Right lobe of liver (tissue), 6 donors: ENCODE data around the gene RBM10. TPM values are rescaled to one million over a fixed set of nuclear protein-coding genes. Genes with fewer than 3 reads are reported as not detected.

Experiments used
- ATAC-seq, 4 donors: fragments of 200-7000 bp; cut with Tn5 transposase; one replicate each; pipeline ENCODE4 v1.9.1; 2020; ENCODE audit warnings: mild to moderate bottlenecking in 4 of 4, moderate library complexity in 4 of 4
- DNase-seq, 3 donors: peaks; one replicate each; pipeline ENCODE4 v3.0.0-alpha.2; 2020
- H3K27ac ChIP-seq, 3 donors: fragments of 200-600 bp; one replicate each; pipeline ENCODE4 v1.8.0; 2022
- H3K27me3 ChIP-seq, 2 donors: fragments of 200-600 bp; one replicate each; pipeline ENCODE4 v1.8.0; 2022
- H3K36me3 ChIP-seq, 4 donors: fragments of 200-600 bp; sonication (generic) in 1 of 4; one replicate each; pipeline versions ENCODE4 v1.5.1 to v1.8.0; 2017 to 2022; ENCODE audit warnings: control low read depth in 1 of 4
- H3K4me1 ChIP-seq, 4 donors: fragments of 200-600 bp; sonication (generic) in 1 of 4; one replicate each; pipeline versions ENCODE4 v1.5.1 to v1.8.0; 2017 to 2022; ENCODE audit warnings: control low read depth in 1 of 4
- H3K4me3 ChIP-seq, 3 donors: fragments of 200-600 bp; one replicate each; pipeline ENCODE4 v1.8.0; 2022
- H3K9me3 ChIP-seq, 4 donors: fragments of 200-600 bp; sonication (generic) in 1 of 4; one replicate each; pipeline versions ENCODE4 v1.5.1 to v1.8.0; 2017 to 2022; ENCODE audit warnings: control low read depth in 1 of 4
- POLR2A ChIP-seq: fragments of 450-650 bp; IDR thresholded peaks from one replicate; pipeline ENCODE4 v1.6.1; 2017; ENCODE audit warnings: antibody characterized with exemption, mild to moderate bottlenecking
- WGBS: methylation state at CpG from one replicate; pipeline ENCODE4 v1.1.6; 2018; ENCODE audit warnings: low coverage, low lambda C conversion rate; ENCODE audit not compliant: insufficient coverage; ENCODE audit errors: missing lambda C conversion rate; 5-methylcytosine and 5-hydroxymethylcytosine counted together
- intact Hi-C, 2 donors: fragments of 100-400 bp; cut with DNase I; formaldehyde crosslinking; loops; one replicate each; pipeline versions ENCODE4 v1.11.2 to v1.14.1; 2022
- total RNA-seq, 6 experiments: library from RNA; depleted of rRNA in 2 of 6; stranded (reverse); fragments of >200 nt in 2 of 6; fragmentation: NEBNext Ultra II Directional in 3 of 6; extraction: Animal tissue kit (Norgen Biotek cat#: 25700) in 3 of 6; gene quantifications; one replicate each; pipeline versions ENCODE4 v1.1.0 to v1.2.4, GENCODE V29; 2016 to 2023
- TF ChIP-seq, protein P1 (sequence below), 4 donors: fragments of 200-600 bp in 3 of 4; fragments of 450-650 bp in 1 of 4; IDR thresholded peaks; one replicate each; pipeline versions ENCODE4 v1.5.1 to v1.8.0; 2016 to 2022; ENCODE audit warnings: antibody characterized with exemption in 4 of 4, mild to moderate bottlenecking in 2 of 4
- donor health status: DM: no; HTN: yes; CAD: no.
- donor health status: DM: no; HTN: no; CAD: no.
- donor health status: DM: no; HTN: no; CAD: no.
- donor health status: DM: no; HTN: yes; CAD: no.
- donor health status: DM: no; HTN: yes; CAD: no.

The RBM10 gene
- total RNA-seq, 6 experiments from 2014 or later = 12.5 to 20.8 (median 15.2) TPM

DNA sequence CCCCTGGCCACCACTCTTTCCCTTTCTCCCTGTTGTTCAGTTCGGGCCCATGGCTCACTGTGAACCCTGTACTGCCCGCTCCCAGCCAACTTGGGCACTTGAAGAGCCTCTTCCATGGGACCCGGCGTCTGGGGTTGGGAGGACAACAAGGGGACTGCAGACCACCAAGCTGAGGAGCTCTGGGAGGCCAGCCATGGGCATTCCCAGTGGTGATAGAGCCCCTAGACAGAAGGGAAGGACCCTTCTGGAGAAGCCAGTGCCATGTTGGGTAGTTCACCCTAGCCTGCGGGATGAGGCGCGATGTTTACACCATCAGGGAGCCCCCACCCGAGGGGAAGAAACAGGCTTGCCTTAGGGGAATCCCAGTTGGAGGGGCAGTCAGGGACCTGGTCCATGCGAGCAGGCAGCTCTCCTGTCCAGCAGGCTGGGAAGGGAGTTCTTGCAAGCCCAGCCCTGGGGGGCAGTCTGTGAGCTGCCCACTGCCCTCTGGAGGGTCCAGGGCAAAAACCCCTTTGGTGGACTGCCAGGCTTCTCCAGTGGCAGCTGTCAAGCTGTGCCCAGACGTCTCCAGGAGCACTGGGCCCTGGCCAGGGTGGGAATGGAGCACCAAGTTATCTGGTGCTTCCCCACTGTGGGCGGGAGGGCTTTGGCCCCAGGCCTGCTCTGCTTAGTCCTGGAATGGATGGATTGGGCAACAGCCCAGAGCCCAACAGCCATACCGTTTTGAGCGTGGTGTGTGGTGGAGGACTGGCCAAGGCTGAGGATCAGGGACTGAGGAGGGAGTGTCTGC is 24.9 kb downstream of the RBM10 start:
- no peak for DNase-seq
- H3K36me3 ChIP-seq = peaks cover 0 to 9% (median 0%) of the 10 kb centered on the region in 4 donors
- WGBS = 40% methylated on average over 1 of the region's 13 CpGs

DNA sequence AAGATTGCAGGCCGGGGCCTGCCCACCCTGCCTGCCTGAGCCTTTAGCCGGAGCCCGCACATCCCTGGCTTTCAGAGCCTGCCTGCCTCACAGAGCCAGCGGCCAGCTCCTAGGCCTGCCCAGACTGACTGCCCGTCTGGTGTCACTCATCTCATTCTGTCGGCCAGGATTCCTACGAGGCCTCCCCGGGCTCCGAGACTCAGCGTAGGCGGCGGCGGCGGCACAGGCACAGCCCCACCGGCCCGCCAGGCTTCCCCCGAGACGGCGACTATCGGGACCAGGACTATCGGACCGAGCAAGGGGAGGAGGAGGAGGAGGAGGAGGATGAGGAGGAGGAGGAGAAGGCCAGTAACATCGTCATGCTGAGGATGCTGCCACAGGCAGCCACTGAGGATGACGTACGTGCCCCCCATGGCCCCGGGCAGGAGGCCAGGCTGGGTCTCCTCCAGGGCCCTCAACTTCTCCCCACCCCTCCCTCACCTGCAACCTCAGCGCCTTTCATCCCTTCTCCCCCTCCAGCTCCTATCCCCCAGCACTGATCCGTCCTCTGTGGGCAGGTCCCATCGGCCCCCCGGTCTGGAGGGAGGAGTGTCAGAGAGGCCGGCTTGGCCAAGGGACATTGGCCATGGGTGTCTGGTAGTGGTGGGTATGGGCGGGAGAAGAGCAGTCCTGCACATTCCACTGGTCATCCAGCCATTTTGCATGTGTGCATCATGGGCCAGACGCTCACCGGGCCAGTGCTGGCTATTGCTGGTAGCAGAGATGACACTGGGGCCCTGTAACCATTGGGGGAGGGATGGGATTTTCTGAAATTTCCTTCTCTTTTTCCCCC is 26.1 kb downstream of the RBM10 start:
- no peaks in the 10 kb centered on the region for H3K27me3 ChIP-seq
- no peaks in the 10 kb centered on the region for H3K9me3 ChIP-seq
- ATAC-seq = no peak
- peaks cover 0 to 10% (median 0%) of the 10 kb centered on the region in 4 donors for H3K36me3 ChIP-seq
- H3K27ac ChIP-seq = no peak overlapping the region
- TF ChIP-seq POLR2A = no peak
- TF ChIP-seq, protein P1, sequence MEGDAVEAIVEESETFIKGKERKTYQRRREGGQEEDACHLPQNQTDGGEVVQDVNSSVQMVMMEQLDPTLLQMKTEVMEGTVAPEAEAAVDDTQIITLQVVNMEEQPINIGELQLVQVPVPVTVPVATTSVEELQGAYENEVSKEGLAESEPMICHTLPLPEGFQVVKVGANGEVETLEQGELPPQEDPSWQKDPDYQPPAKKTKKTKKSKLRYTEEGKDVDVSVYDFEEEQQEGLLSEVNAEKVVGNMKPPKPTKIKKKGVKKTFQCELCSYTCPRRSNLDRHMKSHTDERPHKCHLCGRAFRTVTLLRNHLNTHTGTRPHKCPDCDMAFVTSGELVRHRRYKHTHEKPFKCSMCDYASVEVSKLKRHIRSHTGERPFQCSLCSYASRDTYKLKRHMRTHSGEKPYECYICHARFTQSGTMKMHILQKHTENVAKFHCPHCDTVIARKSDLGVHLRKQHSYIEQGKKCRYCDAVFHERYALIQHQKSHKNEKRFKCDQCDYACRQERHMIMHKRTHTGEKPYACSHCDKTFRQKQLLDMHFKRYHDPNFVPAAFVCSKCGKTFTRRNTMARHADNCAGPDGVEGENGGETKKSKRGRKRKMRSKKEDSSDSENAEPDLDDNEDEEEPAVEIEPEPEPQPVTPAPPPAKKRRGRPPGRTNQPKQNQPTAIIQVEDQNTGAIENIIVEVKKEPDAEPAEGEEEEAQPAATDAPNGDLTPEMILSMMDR (IDR thresholded peaks at IDR 0.05) = no peak
- 78% methylated on average over 13 of the region's 34 CpGs for WGBS
- H3K4me1 ChIP-seq = no peaks in the 10 kb centered on the region
- no peak for DNase-seq
- intact Hi-C loops = no loop called here
- no peak overlapping the region for H3K4me3 ChIP-seq

More for the DNA sequence above, 24.9 kb downstream of the RBM10 start:
- Histone ChIP-seq H3K9me3 (no peaks in the 10 kb centered on the region), H3K27me3 (no peaks in the 10 kb centered on the region), H3K4me3 (no peak overlapping the region), H3K4me1 (no peaks in the 10 kb centered on the region), H3K27ac (no peak overlapping the region)
- ATAC-seq = peak; percentile 15 to 49 (median 36)
- intact Hi-C loops = no loop called here
- TF ChIP-seq, protein P1 (IDR thresholded peaks at IDR 0.05) = no peak
- no peak for TF ChIP-seq POLR2A

DNA sequence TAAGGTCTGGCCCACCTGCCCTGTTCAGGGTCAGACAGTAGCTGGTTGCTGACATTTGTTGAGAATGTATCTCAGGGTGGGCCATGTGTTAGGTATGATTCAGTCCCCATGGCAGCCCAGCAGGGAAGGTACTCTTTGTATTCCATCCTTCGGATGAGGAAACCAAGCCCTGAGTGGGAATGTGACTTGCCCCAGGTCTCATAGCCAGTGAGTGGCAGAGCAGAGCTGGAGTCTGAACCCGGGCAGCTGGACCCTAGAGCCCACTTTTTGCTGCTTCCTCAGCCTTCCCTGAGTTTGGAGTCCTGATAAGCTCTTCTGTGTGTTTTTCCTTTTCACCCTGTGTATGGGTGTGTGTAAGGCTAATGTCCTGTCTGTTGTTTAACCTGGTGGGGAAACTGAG is 27.0 kb downstream of the RBM10 start:
- no peaks in the 10 kb centered on the region for H3K27me3 ChIP-seq
- H3K27ac ChIP-seq = no peak overlapping the region
- H3K36me3 ChIP-seq = peaks cover 0 to 17% (median under 1%) of the 10 kb centered on the region in 4 donors
- WGBS = 65% methylated on average over 2 of the region's 2 CpGs
- ATAC-seq = no peak
- no peaks in the 10 kb centered on the region for H3K9me3 ChIP-seq
- no peak for DNase-seq
- intact Hi-C loops = no loop called here
- no peak overlapping the region for H3K4me3 ChIP-seq
- TF ChIP-seq, protein P1 (IDR thresholded peaks at IDR 0.05) = no peak
- TF ChIP-seq POLR2A = no peak
- no peaks in the 10 kb centered on the region for H3K4me1 ChIP-seq

DNA sequence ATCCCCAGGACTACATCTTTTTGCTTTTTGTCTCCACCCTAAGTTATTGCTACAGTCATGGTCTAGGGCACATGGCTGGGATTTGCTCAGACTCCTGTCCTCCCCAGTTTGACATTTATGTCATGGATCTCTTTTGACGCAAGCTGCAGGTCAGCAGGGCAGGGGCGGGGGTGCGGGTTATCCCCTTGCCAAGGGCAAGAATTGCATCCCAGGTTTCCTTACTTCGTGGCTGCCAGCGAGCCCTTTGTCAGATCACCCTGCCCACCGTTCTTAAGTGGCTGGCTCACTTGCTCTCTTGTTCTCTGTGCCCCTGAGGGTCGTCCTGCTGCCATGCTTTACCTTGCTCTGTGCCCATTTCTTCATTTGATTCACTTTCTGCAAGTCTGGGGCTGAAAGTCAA is 27.5 kb downstream of the RBM10 start:
- Histone ChIP-seq H3K27ac (no peak overlapping the region), H3K27me3 (no peaks in the 10 kb centered on the region), H3K36me3 (peaks cover 0 to 20% (median 3%) of the 10 kb centered on the region in 4 donors), H3K4me1 (no peaks in the 10 kb centered on the region), H3K4me3 (no peak overlapping the region), H3K9me3 (no peaks in the 10 kb centered on the region)
- TF ChIP-seq, protein P1 (IDR thresholded peaks at IDR 0.05) = no peak
- no peak for TF ChIP-seq POLR2A
- intact Hi-C loops = no loop called here
- no peak for DNase-seq
- ATAC-seq = no peak
- 48% methylated on average over 3 of the region's 7 CpGs for WGBS
